B cell (primary cell): ENCODE results near the gene N4BP3. TPM values are rescaled to one million over a fixed set of nuclear protein-coding genes. Genes with fewer than 3 reads are reported as not detected.

ENCODE experiments used
- ATAC-seq: fragments of 200-7000 bp; cut with Tn5 transposase; one replicate; pipeline ENCODE4 v1.10.0; 2021; ENCODE audit warnings: low read depth, mild to moderate bottlenecking, moderate number of reproducible peaks, moderate library complexity
- CTCF ChIA-PET: fragments of 350-600 bp; sonication (Branson Sonifier 250); formaldehyde crosslinking; loops from one replicate; lab custom pipeline; 2021; ENCODE audit warnings: antibody characterized with exemption, inconsistent platforms; lab: Charles Lee
- POLR2A ChIA-PET: fragments of 350-600 bp; sonication (Branson Sonifier 250); formaldehyde crosslinking; loops from one replicate; lab custom pipeline; 2021; ENCODE audit warnings: antibody characterized with exemption; lab: Charles Lee
- DNase-seq: peaks from one replicate; pipeline ENCODE4 v3.0.0; 2013
- H2AFZ ChIP-seq: 2 replicates; pipeline ENCODE4 v1.6.1; 2012; ENCODE audit warnings: mild to moderate bottlenecking, low read depth, low read length; ENCODE audit not compliant: insufficient read depth, poor library complexity, severe bottlenecking
- H3K27ac ChIP-seq, 2 donors: 1 replicate in 1 of 2; 2 replicates in 1 of 2; pipeline ENCODE4 v1.5.1; 2012 to 2013; ENCODE audit warnings: low read length in 2 of 2, mild to moderate bottlenecking in 2 of 2, moderate library complexity in 1 of 2
- H3K27me3 ChIP-seq, 4 experiments: fragments of 200-600 bp in 1 of 4; sonication (generic) in 1 of 4; replicated peaks in 1 of 4; 1 replicate in 2 of 4; 2 replicates in 2 of 4; pipeline versions ENCODE4 v1.6.1 to v1.7.0; 2013 to 2016; ENCODE audit warnings: low read length in 3 of 4, mild to moderate bottlenecking in 2 of 4, mixed read lengths in 1 of 4, moderate library complexity in 1 of 4; ENCODE audit not compliant: insufficient read depth in 4 of 4, control insufficient read depth in 3 of 4; ENCODE audit errors: control extremely low read depth in 1 of 4
- H3K36me3 ChIP-seq, 2 experiments: replicated peaks in 1 of 2; 1 replicate in 1 of 2; 2 replicates in 1 of 2; pipeline versions ENCODE4 v1.6.1 to v1.7.1; 2013; ENCODE audit warnings: low read length in 1 of 2; ENCODE audit not compliant: insufficient read depth in 2 of 2, control insufficient read depth in 1 of 2; ENCODE audit errors: control extremely low read depth in 1 of 2, extremely low read depth in 1 of 2
- H3K4me1 ChIP-seq, 2 donors: fragments of 200-600 bp in 1 of 2; sonication (generic) in 1 of 2; 1 replicate in 1 of 2; 2 replicates in 1 of 2; pipeline versions ENCODE4 v1.5.1 to v1.6.1; 2013 to 2017; ENCODE audit warnings: low read length in 2 of 2; ENCODE audit not compliant: control insufficient read depth in 2 of 2, insufficient read depth in 2 of 2
- H3K4me2 ChIP-seq: replicated peaks from 2 replicates; pipeline ENCODE3; 2012; ENCODE audit warnings: mild to moderate bottlenecking, low read depth, low read length; ENCODE audit not compliant: poor library complexity, severe bottlenecking
- H3K4me3 ChIP-seq, 5 experiments: fragments of 200-600 bp in 1 of 5; sonication (generic) in 1 of 5; 1 replicate in 3 of 5; 2 replicates in 2 of 5; pipeline versions ENCODE4 v1.5.1 to v1.7.0; 2011 to 2016; ENCODE audit warnings: low read length in 4 of 5, mild to moderate bottlenecking in 4 of 5, low read depth in 2 of 5, control low read depth in 1 of 5, moderate library complexity in 1 of 5; ENCODE audit not compliant: insufficient read depth in 1 of 5; ENCODE audit errors: control extremely low read depth in 1 of 5, extremely low read depth in 1 of 5
- H3K79me2 ChIP-seq: fragments of 200-600 bp; sonication (generic); one replicate; pipeline ENCODE4 v1.6.0; 2016; ENCODE audit warnings: low read length; ENCODE audit not compliant: control insufficient read depth, insufficient read depth
- H3K9ac ChIP-seq: fragments of 200-600 bp; sonication (generic); 2 replicates; pipeline ENCODE4 v1.6.1; 2017; ENCODE audit warnings: mild to moderate bottlenecking, low read length, moderate library complexity
- H3K9me3 ChIP-seq, 3 donors: one replicate each; pipeline versions ENCODE4 v1.6.1 to v1.7.1; 2013; ENCODE audit warnings: low read length in 2 of 3; ENCODE audit not compliant: control insufficient read depth in 2 of 3, insufficient read depth in 1 of 3; ENCODE audit errors: control extremely low read depth in 1 of 3
- H4K20me1 ChIP-seq: 2 replicates; pipeline ENCODE4 v1.6.0; 2012; ENCODE audit warnings: mild to moderate bottlenecking, low read length; ENCODE audit not compliant: insufficient read depth, control insufficient read depth, poor library complexity, severe bottlenecking
- H3K27ac Mint-ChIP-seq: one replicate; pipeline ENCODE4 v1.8.0; 2021; ENCODE audit warnings: mixed read lengths
- H3K27me3 Mint-ChIP-seq: one replicate; pipeline ENCODE4 v1.8.0; 2021; ENCODE audit warnings: mixed read lengths
- H3K4me1 Mint-ChIP-seq: one replicate; pipeline ENCODE4 v1.8.0; 2021; ENCODE audit warnings: mixed read lengths
- H3K4me3 Mint-ChIP-seq: one replicate; pipeline ENCODE4 v1.8.0; 2021; ENCODE audit warnings: mixed read lengths
- H3K9me3 Mint-ChIP-seq: one replicate; pipeline ENCODE4 v1.8.0; 2022; ENCODE audit warnings: mixed read lengths; ENCODE audit not compliant: insufficient read depth
- CTCF ChIP-seq: fragments of 200-600 bp; IDR thresholded peaks from one replicate; pipeline ENCODE4 v1.8.0; 2022; ENCODE audit warnings: antibody characterized with exemption, mild to moderate bottlenecking
- EZH2 ChIP-seq: IDR thresholded peaks from 2 replicates; pipeline ENCODE4 v1.6.1; 2012; ENCODE audit warnings: borderline replicate concordance, low read depth, mild to moderate bottlenecking, moderate library complexity, low read length; ENCODE audit not compliant: insufficient read depth, poor library complexity, severe bottlenecking
- WGBS: methylation state at CpG from one replicate; pipeline ENCODE4 v1.1.5; 2013; ENCODE audit warnings: missing lambda C conversion rate; ENCODE audit not compliant: insufficient coverage; 5-methylcytosine and 5-hydroxymethylcytosine counted together
- intact Hi-C: fragments of 100-400 bp; cut with micrococcal nuclease; formaldehyde crosslinking; loops from one replicate; pipeline ENCODE4 v1.10.0; 2022
- polyA plus RNA-seq: library from polyadenylated mRNA; depleted of rRNA; stranded (reverse); fragments of >200 nt; gene quantifications from 2 replicates; pipeline ENCODE4 v1.2.3, GENCODE V29; 2012
- total RNA-seq, 2 donors: library from RNA; stranded (reverse); fragments of 120-200 nt in 1 of 2; gene quantifications; 1 replicate in 1 of 2; 2 replicates in 1 of 2; pipeline versions ENCODE4 v1.2.3 to v1.2.4, GENCODE V29; 2013 to 2022

The N4BP3 gene
- total and polyA plus RNA-seq, 2 donors (not counting 1 experiment from before 2014, with no cell fraction given), result 13.3 to 48.7 TPM

GRCh38 chr5:178103612-178104011 is 9.7 kb upstream of the N4BP3 start:
- ChIA-PET CTCF (interaction anchor here (1.4 kb wide), 1 partner anchor 13 kb away, joined by 3 read pairs; no protein-coding TSS in a partner anchor), POLR2A (no interaction called here)
- Mint-ChIP-seq H3K9me3 (no peaks in the 10 kb centered on the region), H3K27ac (no peak overlapping the region), H3K27me3 (no peaks in the 10 kb centered on the region), H3K4me3 (no peak overlapping the region), H3K4me1 (peaks cover 24% of the 10 kb centered on the region)
- intact Hi-C loops, result no loop called here
- H4K20me1 ChIP-seq, result no peaks in the 10 kb centered on the region
- H3K79me2 ChIP-seq, result no peaks in the 10 kb centered on the region
- no peaks in the 10 kb centered on the region for H3K27me3 ChIP-seq
- no peak overlapping the region for H3K9ac ChIP-seq
- H2AFZ ChIP-seq, result no peak overlapping the region
- no peak overlapping the region for H3K4me3 ChIP-seq
- peaks cover 7 to 19% of the 10 kb centered on the region in 2 donors for H3K4me1 ChIP-seq
- H3K9me3 ChIP-seq, result no peaks in the 10 kb centered on the region
- H3K4me2 ChIP-seq, result no peak overlapping the region
- no CpG with 5 or more reads among the region's 12 CpGs for WGBS
- TF ChIP-seq EZH2, result no peak
- TF ChIP-seq CTCF, result no peak
- DNase-seq, result no peak
- no peaks in the 10 kb centered on the region for H3K36me3 ChIP-seq
- ATAC-seq, result no peak
- H3K27ac ChIP-seq, result no peak overlapping the region

- Histone ChIP-seq H3K9ac (no peak overlapping the region), H3K9me3 (no peaks in the 10 kb centered on the region), H3K27me3 (no peaks in the 10 kb centered on the region), H3K4me3 (no peak overlapping the region), H3K27ac (no peak overlapping the region), H2AFZ (no peak overlapping the region), H4K20me1 (no peaks in the 10 kb centered on the region), H3K4me2 (no peak overlapping the region), H3K4me1 (peaks cover 16 to 28% of the 10 kb centered on the region in 2 donors), H3K36me3 (no peaks in the 10 kb centered on the region), H3K79me2 (no peaks in the 10 kb centered on the region)
- DNase-seq, result no peak
- Mint-ChIP-seq H3K9me3 (no peaks in the 10 kb centered on the region), H3K27ac (no peak overlapping the region), H3K4me1 (peaks cover 31% of the 10 kb centered on the region), H3K4me3 (no peak overlapping the region), H3K27me3 (no peaks in the 10 kb centered on the region)
- intact Hi-C loops, result no loop called here
- ChIA-PET POLR2A (interaction anchor here (1.2 kb wide), 1 partner anchor 11 kb away, joined by 3 read pairs; no protein-coding TSS in a partner anchor), CTCF (interaction anchor here (1.4 kb wide), 1 partner anchor 12 kb away, joined by 3 read pairs; no protein-coding TSS in a partner anchor)
- 13% methylated on average over 4 of the region's 5 CpGs for WGBS
- no peak for ATAC-seq
- no peak for TF ChIP-seq EZH2
- TF ChIP-seq CTCF, result no peak
Observed at GRCh38 chr5:178104492-178104891, 8.8 kb upstream of the N4BP3 start.
